ENCODE results near the gene RAB3B.

DNA sequence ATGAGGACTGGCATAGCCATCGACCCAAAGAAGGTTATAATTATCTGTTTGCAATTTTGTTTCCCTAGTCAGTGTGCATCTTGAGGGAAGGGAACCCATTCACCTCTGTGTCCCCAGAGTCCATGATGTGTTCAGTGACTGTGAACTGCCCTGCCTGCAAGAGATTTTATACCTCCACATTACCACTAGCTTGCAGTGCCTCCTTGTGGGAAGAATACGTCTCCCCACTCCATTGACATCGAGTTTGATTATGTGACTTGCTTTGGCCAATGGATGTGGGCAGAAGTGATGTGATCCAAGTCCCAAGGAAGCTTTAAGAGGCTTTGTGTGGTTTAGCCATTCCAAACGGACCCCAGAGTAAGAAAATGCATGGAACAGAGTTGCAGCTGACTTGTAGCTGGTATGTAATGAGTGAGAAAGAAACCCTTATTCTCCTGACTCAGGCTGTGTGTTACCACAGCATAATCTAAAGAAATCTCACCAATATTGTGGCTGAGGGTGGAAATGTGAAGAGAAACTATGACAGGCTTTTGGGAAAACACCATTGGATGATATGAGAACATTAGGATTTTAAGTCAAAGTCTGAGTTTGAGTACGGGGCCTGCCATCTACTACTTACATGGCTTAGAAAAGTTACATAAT, 64.2 kb downstream of the RAB3B start:
- TF ChIP-seq POLR2A (IDR thresholded peaks at IDR 0.05; ENCODE audit: low read length): no peak
- no peak for TF ChIP-seq GATA1 (IDR thresholded peaks at IDR 0.05; ENCODE audit: low read depth, low read length)

Measured in erythroblast (primary cell).